Measurements from ENCODE around the gene ZNF597. TPM values are rescaled to one million over a fixed set of nuclear protein-coding genes. Genes with fewer than 3 reads are reported as not detected.
A peak's percentile ranks its signal among the peaks of the same experiment; 100 is the strongest.

The ZNF597 gene
- total RNA-seq, 1 experiment from 2014 or later, result 2.2 TPM

DNA sequence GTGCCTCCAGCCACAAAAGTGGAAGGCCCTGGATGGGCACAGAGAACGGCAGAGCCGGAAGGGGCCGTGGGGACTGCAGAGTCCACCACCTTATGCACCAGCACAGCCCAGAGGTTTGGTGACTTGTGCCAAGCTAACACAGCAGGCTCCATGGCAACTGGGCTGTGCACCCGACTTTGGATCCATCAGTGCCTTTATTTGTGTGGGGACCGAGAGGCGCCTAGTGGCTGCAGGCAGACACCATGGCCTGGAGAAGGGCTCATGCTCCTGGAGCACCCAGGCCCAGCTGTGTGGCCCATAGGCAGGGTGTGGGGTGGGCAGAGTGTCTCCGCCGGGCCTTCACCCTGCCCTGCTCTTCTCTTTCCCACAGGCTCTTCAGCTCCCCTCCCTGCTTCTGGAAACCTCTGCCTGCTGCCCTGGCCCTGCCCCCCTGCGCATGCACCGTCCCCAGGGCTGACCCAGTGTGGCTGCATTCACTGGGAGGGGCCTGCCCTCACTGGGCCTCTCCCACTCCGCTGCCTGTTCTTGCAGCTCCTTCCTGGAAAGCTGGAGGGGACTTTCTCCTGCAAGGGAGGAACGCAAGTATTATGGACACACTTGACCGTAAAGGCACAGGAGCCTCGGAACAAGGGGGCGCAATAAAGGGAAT lies 41.9 kb upstream of the ZNF597 start:
- H3K36me3 Mint-ChIP-seq, result peaks cover 31% of the 10 kb centered on the region
- H3K9me3 Mint-ChIP-seq, result no peaks in the 10 kb centered on the region
- DNase-seq (ENCODE audit: low spot score), result no peak
- no peaks in the 10 kb centered on the region for H3K27me3 Mint-ChIP-seq (ENCODE audit: low read depth)
- ChIA-PET POLR2A (no interaction called here), CTCF (interaction anchor here (0.6 to 1.4 kb wide), 7 partner anchors 15 to 296 kb away, joined by 3 to 6 read pairs (median 3); partner anchors contain the start of genes CLUAP1, NAA60 and ZNF597)
- no peak for ATAC-seq
- no peak overlapping the region for H3K27ac Mint-ChIP-seq
- TF ChIP-seq ZBTB21 (CRISPR knock-in tag; IDR thresholded peaks at IDR 0.05; ENCODE audit: borderline replicate concordance) (no peak), PRDM15 (CRISPR knock-in tag; IDR thresholded peaks at IDR 0.05) (0 out of 2 replicates have a peak, but pooled peaks have one; percentile 5), NR3C1 (CRISPR knock-in tag; conservative IDR thresholded peaks at IDR 0.05; ENCODE audit: low read depth) (no peak)
- TF ChIP-seq, protein P1, sequence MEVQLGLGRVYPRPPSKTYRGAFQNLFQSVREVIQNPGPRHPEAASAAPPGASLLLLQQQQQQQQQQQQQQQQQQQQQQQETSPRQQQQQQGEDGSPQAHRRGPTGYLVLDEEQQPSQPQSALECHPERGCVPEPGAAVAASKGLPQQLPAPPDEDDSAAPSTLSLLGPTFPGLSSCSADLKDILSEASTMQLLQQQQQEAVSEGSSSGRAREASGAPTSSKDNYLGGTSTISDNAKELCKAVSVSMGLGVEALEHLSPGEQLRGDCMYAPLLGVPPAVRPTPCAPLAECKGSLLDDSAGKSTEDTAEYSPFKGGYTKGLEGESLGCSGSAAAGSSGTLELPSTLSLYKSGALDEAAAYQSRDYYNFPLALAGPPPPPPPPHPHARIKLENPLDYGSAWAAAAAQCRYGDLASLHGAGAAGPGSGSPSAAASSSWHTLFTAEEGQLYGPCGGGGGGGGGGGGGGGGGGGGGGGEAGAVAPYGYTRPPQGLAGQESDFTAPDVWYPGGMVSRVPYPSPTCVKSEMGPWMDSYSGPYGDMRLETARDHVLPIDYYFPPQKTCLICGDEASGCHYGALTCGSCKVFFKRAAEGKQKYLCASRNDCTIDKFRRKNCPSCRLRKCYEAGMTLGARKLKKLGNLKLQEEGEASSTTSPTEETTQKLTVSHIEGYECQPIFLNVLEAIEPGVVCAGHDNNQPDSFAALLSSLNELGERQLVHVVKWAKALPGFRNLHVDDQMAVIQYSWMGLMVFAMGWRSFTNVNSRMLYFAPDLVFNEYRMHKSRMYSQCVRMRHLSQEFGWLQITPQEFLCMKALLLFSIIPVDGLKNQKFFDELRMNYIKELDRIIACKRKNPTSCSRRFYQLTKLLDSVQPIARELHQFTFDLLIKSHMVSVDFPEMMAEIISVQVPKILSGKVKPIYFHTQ (CRISPR knock-in tag; IDR thresholded peaks at IDR 0.05), result no peak
- TF ChIP-seq, protein P2, sequence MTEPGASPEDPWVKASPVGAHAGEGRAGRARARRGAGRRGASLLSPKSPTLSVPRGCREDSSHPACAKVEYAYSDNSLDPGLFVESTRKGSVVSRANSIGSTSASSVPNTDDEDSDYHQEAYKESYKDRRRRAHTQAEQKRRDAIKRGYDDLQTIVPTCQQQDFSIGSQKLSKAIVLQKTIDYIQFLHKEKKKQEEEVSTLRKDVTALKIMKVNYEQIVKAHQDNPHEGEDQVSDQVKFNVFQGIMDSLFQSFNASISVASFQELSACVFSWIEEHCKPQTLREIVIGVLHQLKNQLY (CRISPR knock-in tag; IDR thresholded peaks at IDR 0.05), result no peak
- TF ChIP-seq, protein P3, sequence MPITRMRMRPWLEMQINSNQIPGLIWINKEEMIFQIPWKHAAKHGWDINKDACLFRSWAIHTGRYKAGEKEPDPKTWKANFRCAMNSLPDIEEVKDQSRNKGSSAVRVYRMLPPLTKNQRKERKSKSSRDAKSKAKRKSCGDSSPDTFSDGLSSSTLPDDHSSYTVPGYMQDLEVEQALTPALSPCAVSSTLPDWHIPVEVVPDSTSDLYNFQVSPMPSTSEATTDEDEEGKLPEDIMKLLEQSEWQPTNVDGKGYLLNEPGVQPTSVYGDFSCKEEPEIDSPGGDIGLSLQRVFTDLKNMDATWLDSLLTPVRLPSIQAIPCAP (CRISPR knock-in tag; IDR thresholded peaks at IDR 0.05), result no peak
- peaks cover 10% of the 10 kb centered on the region for H3K4me1 Mint-ChIP-seq
- H3K4me3 Mint-ChIP-seq, result no peak overlapping the region

DNA sequence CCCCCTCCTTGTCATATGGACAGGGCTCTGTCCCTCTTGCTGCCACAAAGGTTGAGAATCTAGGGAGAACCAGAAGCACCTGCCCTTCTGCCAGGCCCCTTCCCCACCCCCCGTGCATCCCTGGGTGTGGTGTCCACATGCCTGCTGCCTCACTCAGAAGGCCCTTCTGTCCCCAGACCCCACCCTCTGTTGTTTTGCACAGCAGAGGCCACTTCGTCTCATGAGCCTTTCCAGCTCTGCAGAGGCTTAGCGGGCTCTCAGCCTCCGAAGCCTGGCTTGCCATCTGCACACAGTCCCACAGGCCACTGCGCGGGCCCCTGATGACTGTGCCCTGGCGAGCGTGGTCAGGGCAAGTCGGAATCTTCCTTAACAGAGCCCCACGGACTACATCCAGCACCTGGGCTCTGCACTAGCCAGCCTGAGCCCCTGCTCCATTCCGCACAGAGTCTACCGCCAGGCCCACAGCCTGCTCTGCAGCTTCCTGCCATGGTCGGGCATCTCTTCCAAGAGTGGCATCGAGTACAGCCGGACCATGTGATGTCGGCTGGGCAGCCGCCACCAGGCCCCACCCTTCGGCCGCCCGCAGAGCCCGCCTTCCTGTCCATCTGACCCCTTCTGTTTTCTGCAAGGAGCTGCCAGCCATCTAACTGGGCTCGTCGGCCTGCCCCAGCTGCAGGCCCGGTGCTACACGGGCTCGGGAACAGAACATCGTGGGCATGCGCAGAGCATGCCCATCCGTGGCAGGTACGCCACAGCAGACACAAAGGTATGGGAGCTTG lies 41.2 kb upstream of the ZNF597 start:
- Mint-ChIP-seq H3K4me1 (peaks cover 10% of the 10 kb centered on the region), H3K9me3 (no peaks in the 10 kb centered on the region), H3K4me3 (no peak overlapping the region), H3K27me3 (ENCODE audit: low read depth) (no peaks in the 10 kb centered on the region), H3K27ac (no peak overlapping the region), H3K36me3 (peaks cover 36% of the 10 kb centered on the region)
- ChIA-PET CTCF (interaction anchor here (1.2 kb wide), 1 partner anchor 27 kb away, joined by 3 read pairs; no protein-coding TSS in a partner anchor), POLR2A (no interaction called here)
- no peak for DNase-seq (ENCODE audit: low spot score)
- no peak for ATAC-seq
- TF ChIP-seq FOXJ3 (CRISPR knock-in tag; IDR thresholded peaks at IDR 0.05; ENCODE audit: borderline replicate concordance), result no peak
- no peak for TF ChIP-seq E2F4 (CRISPR knock-in tag; IDR thresholded peaks at IDR 0.05; ENCODE audit: borderline replicate concordance, low read depth)
- TF ChIP-seq ZNF425 (CRISPR knock-in tag; conservative IDR thresholded peaks at IDR 0.05), result no peak
- TF ChIP-seq ZNF671 (CRISPR knock-in tag; IDR thresholded peaks at IDR 0.05), result no peak
- TF ChIP-seq TP53 (CRISPR knock-in tag; IDR thresholded peaks at IDR 0.05), result no peak
- TF ChIP-seq, protein P4, sequence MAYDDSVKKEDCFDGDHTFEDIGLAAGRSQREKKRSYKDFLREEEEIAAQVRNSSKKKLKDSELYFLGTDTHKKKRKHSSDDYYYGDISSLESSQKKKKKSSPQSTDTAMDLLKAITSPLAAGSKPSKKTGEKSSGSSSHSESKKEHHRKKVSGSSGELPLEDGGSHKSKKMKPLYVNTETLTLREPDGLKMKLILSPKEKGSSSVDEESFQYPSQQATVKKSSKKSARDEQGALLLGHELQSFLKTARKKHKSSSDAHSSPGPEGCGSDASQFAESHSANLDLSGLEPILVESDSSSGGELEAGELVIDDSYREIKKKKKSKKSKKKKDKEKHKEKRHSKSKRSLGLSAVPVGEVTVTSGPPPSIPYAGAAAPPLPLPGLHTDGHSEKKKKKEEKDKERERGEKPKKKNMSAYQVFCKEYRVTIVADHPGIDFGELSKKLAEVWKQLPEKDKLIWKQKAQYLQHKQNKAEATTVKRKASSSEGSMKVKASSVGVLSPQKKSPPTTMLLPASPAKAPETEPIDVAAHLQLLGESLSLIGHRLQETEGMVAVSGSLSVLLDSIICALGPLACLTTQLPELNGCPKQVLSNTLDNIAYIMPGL (CRISPR knock-in tag; IDR thresholded peaks at IDR 0.05), result no peak
- TF ChIP-seq, protein P5, sequence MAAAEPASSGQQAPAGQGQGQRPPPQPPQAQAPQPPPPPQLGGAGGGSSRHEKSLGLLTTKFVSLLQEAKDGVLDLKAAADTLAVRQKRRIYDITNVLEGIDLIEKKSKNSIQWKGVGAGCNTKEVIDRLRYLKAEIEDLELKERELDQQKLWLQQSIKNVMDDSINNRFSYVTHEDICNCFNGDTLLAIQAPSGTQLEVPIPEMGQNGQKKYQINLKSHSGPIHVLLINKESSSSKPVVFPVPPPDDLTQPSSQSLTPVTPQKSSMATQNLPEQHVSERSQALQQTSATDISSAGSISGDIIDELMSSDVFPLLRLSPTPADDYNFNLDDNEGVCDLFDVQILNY (CRISPR knock-in tag; IDR thresholded peaks at IDR 0.05), result no peak

All from WTC11 (cell line).